H1 (cell line): Measurements from ENCODE around the gene SYNJ2. TPM values are rescaled to one million over a fixed set of nuclear protein-coding genes. Genes with fewer than 3 reads are reported as not detected.

Experiments
- CTCF ChIA-PET: fragments of 300-600 bp; sonication (Branson Sonifier 250); formaldehyde crosslinking; loops from one replicate; lab custom pipeline; 2021; ENCODE audit not compliant: partially characterized antibody; lab: Charles Lee
- POLR2A ChIA-PET: fragments of 300-600 bp; sonication (Branson Sonifier 250); formaldehyde crosslinking; loops from one replicate; lab custom pipeline; 2021; ENCODE audit warnings: inconsistent platforms; ENCODE audit not compliant: partially characterized antibody; lab: Charles Lee
- DNase-seq, 2 experiments: peaks; one replicate each; pipeline versions ENCODE4 v3.0.0 to v3.0.0-alpha.2; 2010 to 2022; ENCODE audit warnings: low spot score in 2 of 2, low read depth in 1 of 2, mixed read lengths in 1 of 2
- FAIRE-seq: peaks from 2 replicates; lab custom pipeline; 2011; peaks lifted over from hg19 to GRCh38; lab: Jason Lieb, UNC
- H2AFZ ChIP-seq: 2 replicates; pipeline ENCODE4 v1.8.1; 2012; ENCODE audit warnings: low read length, inconsistent platforms
- H2AK5ac ChIP-seq: 2 replicates; pipeline ENCODE4 v1.6.1; 2013; ENCODE audit warnings: low read depth, low read length
- H2BK120ac ChIP-seq: replicated peaks from 2 replicates; pipeline ENCODE3; 2013; ENCODE audit warnings: low read depth, low read length, inconsistent platforms
- H2BK12ac ChIP-seq: 2 replicates; pipeline ENCODE4 v1.6.1; 2013; ENCODE audit warnings: low read depth, low read length
- H2BK15ac ChIP-seq: 2 replicates; pipeline ENCODE4 v1.6.1; 2013; ENCODE audit warnings: low read length
- H2BK20ac ChIP-seq: 2 replicates; pipeline ENCODE4 v1.6.1; 2013; ENCODE audit warnings: low read length
- H2BK5ac ChIP-seq: 2 replicates; pipeline ENCODE4 v1.6.1; 2013; ENCODE audit warnings: low read depth, low read length
- H3K14ac ChIP-seq: 2 replicates; pipeline ENCODE4 v1.6.1; 2013; ENCODE audit warnings: inconsistent platforms; ENCODE audit not compliant: insufficient read length
- H3K18ac ChIP-seq: 2 replicates; pipeline ENCODE4 v1.6.1; 2013; ENCODE audit warnings: low read length; ENCODE audit errors: extremely low read depth
- H3K23ac ChIP-seq: 2 replicates; pipeline ENCODE4 v1.6.1; 2013; ENCODE audit warnings: inconsistent platforms; ENCODE audit not compliant: insufficient read length
- H3K23me2 ChIP-seq: 2 replicates; pipeline ENCODE4 v1.6.1; 2013; ENCODE audit warnings: low read depth, low read length
- H3K27ac ChIP-seq: 2 replicates; pipeline ENCODE4 v1.6.1; 2011; ENCODE audit warnings: low read depth, low read length, inconsistent platforms
- H3K27me3 ChIP-seq, 4 experiments: replicated peaks in 1 of 4; 1 replicate in 1 of 4; 2 replicates in 3 of 4; pipeline versions ENCODE4 v1.6.1 to v1.8.1; 2011 to 2013; ENCODE audit warnings: low read length in 3 of 4, mild to moderate bottlenecking in 3 of 4, inconsistent platforms in 2 of 4, mixed read lengths in 2 of 4, moderate library complexity in 1 of 4; ENCODE audit not compliant: control insufficient read depth in 3 of 4, insufficient read depth in 3 of 4; ENCODE audit errors: extremely low read depth in 1 of 4
- H3K36me3 ChIP-seq, 4 experiments: 2 replicates each; pipeline versions ENCODE4 v1.6.1 to v1.8.1; 2011 to 2013; ENCODE audit warnings: mild to moderate bottlenecking in 4 of 4, low read length in 3 of 4, moderate library complexity in 2 of 4, control low read depth in 1 of 4, inconsistent platforms in 1 of 4; ENCODE audit not compliant: insufficient read depth in 4 of 4, control insufficient read depth in 2 of 4
- H3K4ac ChIP-seq: replicated peaks from 2 replicates; pipeline ENCODE3; 2013; ENCODE audit warnings: low read length, low read depth, mixed read lengths, inconsistent platforms; ENCODE audit not compliant: insufficient read length
- H3K4me1 ChIP-seq, 4 experiments: replicated peaks in 1 of 4; 1 replicate in 1 of 4; 2 replicates in 3 of 4; pipeline versions ENCODE4 v1.6.1 to v1.8.1; 2011 to 2013; ENCODE audit warnings: low read length in 3 of 4, inconsistent platforms in 2 of 4, mixed read lengths in 1 of 4; ENCODE audit not compliant: insufficient read depth in 4 of 4, control insufficient read depth in 3 of 4
- H3K4me2 ChIP-seq, 2 experiments: 2 replicates each; pipeline versions ENCODE4 v1.6.1 to v1.8.1; 2011 to 2013; ENCODE audit warnings: low read depth in 2 of 2, low read length in 2 of 2, control low read depth in 1 of 2, inconsistent platforms in 1 of 2, mild to moderate bottlenecking in 1 of 2; ENCODE audit not compliant: insufficient read depth in 1 of 2
- H3K4me3 ChIP-seq, 4 experiments: fragments of 200-600, 300-600 bp in 1 of 4; sonication (generic), shearing (Covaris generic), sonication (Bioruptor Twin) in 1 of 4; 2 replicates each; pipeline versions ENCODE4 v1.5.1 to v1.8.1; 2011 to 2016; ENCODE audit warnings: low read length in 4 of 4, low read depth in 3 of 4, control low read depth in 2 of 4, inconsistent platforms in 2 of 4, mild to moderate bottlenecking in 2 of 4, mixed read lengths in 1 of 4, moderate library complexity in 1 of 4; ENCODE audit not compliant: insufficient read depth in 2 of 4; ENCODE audit errors: extremely low read depth in 1 of 4
- H3K56ac ChIP-seq: replicated peaks from 2 replicates; pipeline ENCODE3; 2013; ENCODE audit warnings: low read depth, mild to moderate bottlenecking, mixed read lengths, low read length, inconsistent platforms; ENCODE audit not compliant: insufficient read length
- H3K79me1 ChIP-seq: 2 replicates; pipeline ENCODE4 v1.6.1; 2013; ENCODE audit warnings: low read depth, low read length, control low read depth
- H3K79me2 ChIP-seq, 2 experiments: 2 replicates each; pipeline versions ENCODE4 v1.6.1 to v1.8.1; 2012 to 2013; ENCODE audit warnings: low read length in 2 of 2, mild to moderate bottlenecking in 2 of 2, inconsistent platforms in 1 of 2; ENCODE audit not compliant: insufficient read depth in 2 of 2, control insufficient read depth in 1 of 2
- H3K9ac ChIP-seq, 4 experiments: replicated peaks in 1 of 4; 1 replicate in 1 of 4; 2 replicates in 3 of 4; pipeline versions ENCODE4 v1.6.1 to v1.8.1; 2011 to 2013; ENCODE audit warnings: low read depth in 3 of 4, low read length in 3 of 4, control low read depth in 2 of 4, mild to moderate bottlenecking in 2 of 4, moderate library complexity in 2 of 4, inconsistent platforms in 1 of 4; ENCODE audit errors: extremely low read depth in 1 of 4
- H3K9me3 ChIP-seq, 2 experiments: 2 replicates each; pipeline versions ENCODE4 v1.6.1 to v1.8.1; 2012 to 2013; ENCODE audit warnings: mild to moderate bottlenecking in 2 of 2, moderate library complexity in 2 of 2, control low read depth in 1 of 2, inconsistent platforms in 1 of 2, low read depth in 1 of 2, low read length in 1 of 2, mixed read lengths in 1 of 2; ENCODE audit not compliant: insufficient read depth in 2 of 2
- H4K20me1 ChIP-seq, 2 experiments: replicated peaks in 1 of 2; 2 replicates each; pipeline versions ENCODE3 to v1.8.1; 2011 to 2013; ENCODE audit warnings: inconsistent platforms in 2 of 2, low read length in 2 of 2, mild to moderate bottlenecking in 1 of 2; ENCODE audit not compliant: insufficient read depth in 2 of 2, control insufficient read depth in 1 of 2
- H4K5ac ChIP-seq: 2 replicates; pipeline ENCODE4 v1.6.1; 2013; ENCODE audit warnings: low read length, low read depth, mixed read lengths, inconsistent platforms; ENCODE audit not compliant: insufficient read length
- H4K8ac ChIP-seq: 2 replicates; pipeline ENCODE4 v1.8.0; 2013; ENCODE audit warnings: mild to moderate bottlenecking, moderate library complexity, low read length, inconsistent platforms; ENCODE audit not compliant: insufficient read depth; ENCODE audit errors: extremely low read depth
- H4K91ac ChIP-seq: replicated peaks from 2 replicates; pipeline ENCODE3; 2013; ENCODE audit warnings: low read length, mixed read lengths, inconsistent platforms; ENCODE audit not compliant: insufficient read length
- ASH2L ChIP-seq: fragments of 200-600, 300-600 bp; sonication (generic); IDR thresholded peaks from one replicate; pipeline ENCODE4 v1.7.1; 2017; ENCODE audit warnings: low read length
- ATF3 ChIP-seq: IDR thresholded peaks from 2 replicates; pipeline ENCODE4 v1.6.1; 2011; ENCODE audit warnings: low read depth, mild to moderate bottlenecking, low read length; ENCODE audit not compliant: insufficient read depth
- FOSL1 ChIP-seq: IDR thresholded peaks from 2 replicates; pipeline ENCODE4 v1.6.1; 2011; ENCODE audit warnings: mild to moderate bottlenecking, low read depth, low read length, moderate library complexity; ENCODE audit not compliant: insufficient read depth
- JUND ChIP-seq: IDR thresholded peaks from 2 replicates; pipeline ENCODE4 v1.6.1; 2011; ENCODE audit warnings: mild to moderate bottlenecking, improper control_type of control experiment, low read length
- MAFK ChIP-seq: IDR thresholded peaks from 2 replicates; pipeline ENCODE4 v1.6.1; 2012; ENCODE audit warnings: low read depth, mild to moderate bottlenecking, improper control_type of control experiment, low read length
- MAX ChIP-seq: IDR thresholded peaks from 2 replicates; pipeline ENCODE4 v1.6.1; 2012; ENCODE audit warnings: inconsistent platforms
- POLR2A ChIP-seq, 2 experiments: IDR thresholded peaks; 1 replicate in 1 of 2; 2 replicates in 1 of 2; pipeline ENCODE4 v1.6.1; 2011; ENCODE audit warnings: low read depth in 2 of 2, low read length in 2 of 2, mild to moderate bottlenecking in 2 of 2; ENCODE audit errors: control extremely low read depth in 1 of 2
- SIN3A ChIP-seq, 2 experiments: IDR thresholded peaks in 1 of 2; conservative IDR thresholded peaks in 1 of 2; 2 replicates each; pipeline ENCODE4 v1.6.1; 2011 to 2012; ENCODE audit warnings: low read length in 2 of 2, improper control_type of control experiment in 1 of 2, low read depth in 1 of 2, mild to moderate bottlenecking in 1 of 2
- SP2 ChIP-seq: IDR thresholded peaks from 2 replicates; pipeline ENCODE4 v1.6.1; 2012; ENCODE audit warnings: mild to moderate bottlenecking, low read length, inconsistent platforms
- TCF12 ChIP-seq: IDR thresholded peaks from 2 replicates; pipeline ENCODE4 v1.6.1; 2011; ENCODE audit warnings: low read depth, mild to moderate bottlenecking, low read length
- YY1 ChIP-seq: IDR thresholded peaks from 2 replicates; pipeline ENCODE4 v1.6.1; 2011; ENCODE audit warnings: low read depth, mild to moderate bottlenecking, low read length
- ZNF274 ChIP-seq: IDR thresholded peaks from 2 replicates; pipeline ENCODE4 v1.7.0; 2012; ENCODE audit warnings: low read length, borderline replicate concordance; ENCODE audit errors: extremely low read depth
- WGBS, 2 experiments: shearing (Covaris generic) in 1 of 2; methylation state at CpG; one replicate each; pipeline versions ENCODE4 v1.1.6 to v1.1.7; 2013 to 2015; ENCODE audit warnings: low lambda C conversion rate in 2 of 2, mixed read lengths in 2 of 2, inconsistent platforms in 1 of 2, low coverage in 1 of 2, missing lambda C conversion rate in 1 of 2; ENCODE audit not compliant: insufficient replicate concordance in 2 of 2, insufficient coverage in 1 of 2, insufficient read length in 1 of 2; ENCODE audit errors: extremely low coverage in 1 of 2, missing lambda C conversion rate in 1 of 2; 5-methylcytosine and 5-hydroxymethylcytosine counted together
- polyA plus RNA-seq, 7 experiments: library from polyadenylated mRNA; depleted of rRNA in 3 of 7; stranded (reverse) in 5 of 7; unstranded in 2 of 7; fragments of >200 nt in 5 of 7; fragments of 200-250 nt in 2 of 7; gene quantifications; 1 replicate in 5 of 7; 2 replicates in 1 of 7; 4 replicates in 1 of 7; pipeline versions ENCODE4 v1.2.1 to v1.2.3, GENCODE V29; 2011 to 2013; ENCODE audit warnings: missing spikeins in 2 of 7, mixed read lengths in 2 of 7
- total RNA-seq: library from RNA; stranded (reverse); fragmentation: NEBNext Ultra II Directional; extraction: Animal tissue kit (Norgen Biotek cat#: 25700); gene quantifications from 2 replicates; pipeline ENCODE4 v1.2.1, GENCODE V29; 2021

Gene SYNJ2
- total and polyA plus RNA-seq, 2 of the 8 experiments (the other 6 are each of a cell fraction or from before 2014, with no cell fraction given): 3.7 to 13.9 TPM

GRCh38 chr6:158043586-158044524 is 62.2 kb downstream of the SYNJ2 start:
- Histone ChIP-seq H3K79me2 (no peaks in the 10 kb centered on the region), H3K9me3 (no peaks in the 10 kb centered on the region), H3K56ac (no peak overlapping the region), H3K27me3 (no peaks in the 10 kb centered on the region), H2BK120ac (no peak overlapping the region), H3K4me3 (no peak overlapping the region), H3K79me1 (no peaks in the 10 kb centered on the region; the same call in 1 of the 2 replicates), H3K9ac (no peak overlapping the region), H4K20me1 (peaks cover 2 to 3% of the 10 kb centered on the region in 2 experiments), H3K4me2 (no peak overlapping the region), H4K5ac (no peak overlapping the region), H2AFZ (no peak overlapping the region), H3K23ac (no peak overlapping the region), H2BK20ac (no peak overlapping the region), H2BK12ac (no peak overlapping the region), H2AK5ac (no peak overlapping the region), H4K91ac (no peak overlapping the region), H3K27ac (no peak overlapping the region), H2BK5ac (no peak overlapping the region), H3K23me2 (peaks cover 3% of the 10 kb centered on the region; the same call in 1 of the 2 replicates), H4K8ac (peak overlapping the region; percentile 11; the same call in 1 of the 2 replicates), H3K4me1 (peaks cover 0 to 8% (median 4%) of the 10 kb centered on the region in 4 experiments; a peak in 5 of 7 replicates), H3K36me3 (no peaks in the 10 kb centered on the region), H2BK15ac (no peak overlapping the region), H3K18ac (no peak overlapping the region), H3K14ac (no peak overlapping the region), H3K4ac (no peak overlapping the region)
- POLR2A ChIA-PET: no interaction called here
- FAIRE-seq (no peak), DNase-seq (no peak)
- CTCF ChIA-PET: interaction anchor here (0.6 to 2.9 kb wide), 3 partner anchors 12 to 158 kb away, joined by 3 to 9 read pairs (median 4); no protein-coding TSS in a partner anchor
- WGBS, 2 experiments: 93% methylated on average over 30 of the region's 31 CpGs; no CpG with 5 or more reads in 1 of the 2 experiments
- TF ChIP-seq SIN3A (conservative IDR thresholded peaks at IDR 0.05 in 1 of 2, IDR thresholded peaks at IDR 0.05 in 1 of 2; ENCODE audit: low read depth in 1 of 2, low read length in 2 of 2): no peak
- no peak for TF ChIP-seq POLR2A (IDR thresholded peaks at IDR 0.05; ENCODE audit: control extremely low read depth in 1 of 2, low read depth in 2 of 2, low read length in 2 of 2)
- TF ChIP-seq SP2: no peak
- TF ChIP-seq ZNF274: no peak
- no peak for TF ChIP-seq ATF3
- no peak for TF ChIP-seq MAX
- TF ChIP-seq TCF12: no peak
- no peak for TF ChIP-seq YY1
- no peak for TF ChIP-seq JUND
- no peak for TF ChIP-seq ASH2L
- no peak for TF ChIP-seq MAFK
- TF ChIP-seq FOSL1: no peak
